GM20000 (cell line): ENCODE data around the gene MOCS1.

Experiments used
- DNase-seq: peaks from one replicate; pipeline ENCODE4 v3.0.0; 2012; ENCODE audit warnings: low spot score
- TF ChIP-seq, protein P1 (sequence below): IDR thresholded peaks from 2 replicates; pipeline ENCODE4 v1.5.1; 2012; ENCODE audit warnings: mild to moderate bottlenecking, control low read depth; ENCODE audit errors: extremely low read depth, missing control alignments

MOCS1 gene

DNA sequence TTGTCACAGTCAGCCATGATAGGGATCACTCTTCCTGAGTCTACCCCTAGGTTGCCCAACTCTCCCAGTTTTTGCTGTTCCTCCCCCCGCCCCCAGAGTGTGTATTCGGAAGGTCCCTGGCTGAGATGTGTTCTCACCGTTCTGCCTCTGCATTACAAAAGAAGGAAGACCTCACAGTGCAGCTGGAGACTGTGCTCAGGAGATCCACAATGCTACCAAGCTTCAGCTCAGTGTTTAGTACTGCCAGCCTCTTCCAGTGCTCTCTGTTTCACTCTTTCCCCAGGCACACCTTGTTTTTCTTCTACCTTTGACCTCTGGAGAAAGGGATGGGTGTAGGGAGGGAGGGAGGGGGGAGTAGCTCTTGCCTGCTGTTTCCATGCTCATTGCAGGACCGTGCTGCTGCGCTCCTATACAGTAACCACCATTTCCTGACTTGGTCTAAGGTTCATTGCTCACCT, 13.4 kb upstream of the MOCS1 start:
- no peak for DNase-seq
- TF ChIP-seq, protein P1, sequence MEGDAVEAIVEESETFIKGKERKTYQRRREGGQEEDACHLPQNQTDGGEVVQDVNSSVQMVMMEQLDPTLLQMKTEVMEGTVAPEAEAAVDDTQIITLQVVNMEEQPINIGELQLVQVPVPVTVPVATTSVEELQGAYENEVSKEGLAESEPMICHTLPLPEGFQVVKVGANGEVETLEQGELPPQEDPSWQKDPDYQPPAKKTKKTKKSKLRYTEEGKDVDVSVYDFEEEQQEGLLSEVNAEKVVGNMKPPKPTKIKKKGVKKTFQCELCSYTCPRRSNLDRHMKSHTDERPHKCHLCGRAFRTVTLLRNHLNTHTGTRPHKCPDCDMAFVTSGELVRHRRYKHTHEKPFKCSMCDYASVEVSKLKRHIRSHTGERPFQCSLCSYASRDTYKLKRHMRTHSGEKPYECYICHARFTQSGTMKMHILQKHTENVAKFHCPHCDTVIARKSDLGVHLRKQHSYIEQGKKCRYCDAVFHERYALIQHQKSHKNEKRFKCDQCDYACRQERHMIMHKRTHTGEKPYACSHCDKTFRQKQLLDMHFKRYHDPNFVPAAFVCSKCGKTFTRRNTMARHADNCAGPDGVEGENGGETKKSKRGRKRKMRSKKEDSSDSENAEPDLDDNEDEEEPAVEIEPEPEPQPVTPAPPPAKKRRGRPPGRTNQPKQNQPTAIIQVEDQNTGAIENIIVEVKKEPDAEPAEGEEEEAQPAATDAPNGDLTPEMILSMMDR, result no peak

DNA sequence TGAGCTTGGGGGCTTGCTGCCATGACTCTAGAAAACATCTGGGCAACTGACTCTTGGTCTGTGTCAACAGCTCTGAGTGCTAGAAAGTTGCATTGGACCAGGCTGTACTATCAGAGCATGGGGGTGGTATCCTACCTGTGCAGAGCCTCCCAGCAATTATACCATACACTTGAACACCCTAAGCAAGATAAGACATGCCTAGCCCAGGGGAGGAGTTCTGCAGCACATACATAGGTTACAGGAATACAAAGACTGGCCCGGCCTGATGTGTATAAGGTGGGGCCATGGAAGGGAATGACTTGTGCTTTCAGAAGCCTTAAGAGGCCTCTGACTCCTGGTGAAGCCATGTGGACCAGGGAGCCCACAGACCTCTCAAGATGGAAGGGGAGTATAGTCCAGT, 11.4 kb upstream of the MOCS1 start:
- DNase-seq, result no peak
- TF ChIP-seq, protein P1, result no peak

DNA sequence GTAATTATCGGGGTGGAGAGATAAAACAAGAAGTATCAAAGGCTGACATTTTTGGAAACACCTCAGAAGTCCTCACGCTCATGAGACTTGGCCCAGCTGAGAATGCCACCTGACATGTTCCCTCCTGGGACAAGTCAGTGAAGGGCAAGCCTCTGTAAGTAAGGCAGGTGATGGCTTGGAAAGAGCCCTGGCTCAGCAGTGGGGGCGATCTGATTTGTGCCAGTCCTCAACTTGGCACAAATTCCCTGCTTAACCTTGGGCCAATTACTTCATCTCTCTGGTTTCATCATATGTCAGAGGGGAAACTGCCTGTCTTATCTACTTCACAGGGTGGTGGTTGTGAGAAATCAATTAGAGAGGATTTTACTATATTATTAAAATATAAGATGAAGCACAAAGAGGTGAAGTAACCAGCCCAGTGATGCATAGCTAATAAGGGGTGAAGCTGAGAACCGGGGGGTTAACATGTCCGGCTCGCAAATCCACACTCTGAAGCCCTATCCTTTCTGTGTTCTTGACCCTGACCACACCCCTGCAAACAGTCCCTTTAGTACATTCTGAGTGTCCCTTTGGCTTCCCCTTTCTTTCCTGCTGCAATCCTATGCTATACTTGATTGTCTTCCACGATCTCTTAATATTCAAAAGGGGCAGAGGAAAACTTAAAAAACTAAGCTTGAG, 8.8 kb upstream of the MOCS1 start:
- TF ChIP-seq, protein P1, result no peak
- no peak for DNase-seq

DNA sequence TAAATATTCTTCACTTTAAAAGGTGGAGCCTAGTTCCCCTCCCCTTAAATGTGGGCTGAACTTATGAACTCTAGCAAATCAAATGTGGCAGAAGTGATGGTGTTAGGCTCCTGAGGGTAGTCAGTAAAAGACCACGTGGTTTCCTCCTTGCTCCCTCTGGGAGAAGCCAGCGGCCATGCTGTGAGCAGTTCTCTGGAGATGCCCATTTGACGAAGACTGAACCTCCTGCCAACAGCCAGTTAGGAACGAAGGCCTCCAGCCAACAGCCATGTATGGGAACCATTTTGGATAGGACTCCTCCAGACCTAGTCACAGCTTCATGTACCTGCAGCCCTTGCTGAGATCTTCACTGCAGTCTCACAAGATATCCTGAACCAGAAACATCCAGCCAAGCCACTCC, 7.6 kb upstream of the MOCS1 start:
- TF ChIP-seq, protein P1, result no peak
- DNase-seq, result no peak

DNA sequence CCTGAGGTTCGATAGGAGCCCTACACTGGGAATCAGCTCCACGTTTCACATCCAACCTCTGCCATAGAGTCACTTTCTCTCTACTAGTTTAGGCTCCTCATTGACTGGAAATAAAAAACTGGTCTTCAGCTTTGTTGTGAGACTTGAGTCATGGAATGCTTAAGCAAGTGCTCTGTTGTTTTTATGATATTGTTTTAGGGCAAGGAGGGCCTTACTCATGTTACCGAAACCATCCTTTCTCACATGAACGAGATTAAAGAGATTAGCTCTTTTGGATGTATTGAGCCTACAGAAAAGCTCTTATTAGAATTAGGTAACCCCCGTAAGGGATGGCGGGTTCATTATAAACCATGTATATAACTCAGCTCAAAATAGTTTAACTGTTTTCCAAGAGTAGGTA, 6.9 kb upstream of the MOCS1 start:
- no peak for DNase-seq
- TF ChIP-seq, protein P1, result no peak

DNA sequence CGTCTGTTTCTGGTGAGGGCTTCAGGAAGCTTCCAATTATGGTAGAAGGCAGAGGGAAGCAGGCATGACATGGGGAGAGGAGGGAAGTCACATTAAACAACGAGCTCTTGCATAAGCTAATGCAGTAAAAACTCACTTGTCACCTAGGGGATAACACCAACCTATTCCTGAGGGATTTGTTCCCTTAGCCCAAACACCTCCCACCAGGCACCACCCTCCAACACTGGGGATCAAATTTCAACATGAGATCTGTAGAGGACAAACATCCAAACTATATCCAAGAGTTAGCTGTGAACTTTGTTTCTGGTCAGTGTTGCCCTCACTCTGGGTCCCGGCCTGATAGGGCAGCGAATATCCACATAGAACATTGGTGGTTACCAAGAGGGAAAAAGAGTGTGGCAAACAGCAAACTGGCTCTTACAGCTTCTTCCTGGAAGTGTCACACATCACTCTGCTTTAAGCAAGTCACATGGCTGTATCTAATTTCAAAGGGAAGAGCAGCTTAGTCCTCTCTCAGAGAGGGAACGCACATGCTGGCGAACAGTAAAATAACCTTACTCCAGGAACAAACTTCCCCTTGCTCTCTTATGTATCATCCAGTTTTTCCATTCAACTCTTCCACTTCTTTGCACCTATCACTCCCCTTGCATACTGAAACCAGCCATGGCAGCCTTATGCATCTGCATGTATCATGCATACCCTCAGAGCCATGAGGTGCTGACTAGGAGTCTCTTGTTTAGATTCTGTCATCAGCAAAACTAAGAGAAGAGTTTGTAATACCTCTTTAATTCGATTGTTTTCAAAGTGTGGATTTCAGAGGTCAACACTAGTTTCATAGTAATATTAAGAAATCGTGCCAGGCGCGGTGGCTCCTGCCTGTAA, 4.8 kb upstream of the MOCS1 start:
- DNase-seq, result no peak
- TF ChIP-seq, protein P1, result no peak

DNA sequence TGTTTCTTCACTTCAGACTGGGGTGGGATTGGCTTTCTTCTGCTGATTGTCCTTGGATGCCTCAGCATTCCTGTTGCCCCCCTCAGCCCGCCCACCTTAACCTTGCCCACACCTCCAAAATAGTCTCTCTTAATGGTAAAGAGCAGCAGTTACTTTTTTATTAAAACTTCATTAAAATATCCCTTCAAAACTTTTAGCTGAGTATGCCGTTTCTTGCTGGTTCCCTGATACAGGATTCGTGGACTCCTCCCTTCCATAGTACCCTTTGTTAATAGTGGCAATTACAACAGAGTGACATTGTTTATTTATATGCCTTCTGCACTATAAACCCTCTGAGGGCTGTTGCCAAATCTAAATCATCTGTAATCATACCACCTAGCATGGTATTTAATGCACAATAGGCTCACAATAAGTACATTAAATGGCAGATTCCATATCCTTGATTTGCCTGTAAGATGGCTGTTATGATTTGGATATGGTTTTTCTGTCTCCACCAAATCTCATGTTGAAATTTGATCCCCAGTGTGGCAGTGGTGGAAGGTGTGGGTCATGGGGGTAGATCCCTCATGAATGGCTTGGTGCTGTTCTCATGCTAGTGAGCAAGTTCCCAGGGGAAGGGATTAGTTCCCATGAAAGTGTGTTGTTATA, 3.5 kb upstream of the MOCS1 start:
- TF ChIP-seq, protein P1, result no peak
- no peak for DNase-seq
